A549 (cell line): Measurements from ENCODE around the gene PDGFD. TPM values are rescaled to one million over a fixed set of nuclear protein-coding genes. Genes with fewer than 3 reads are reported as not detected.
A peak's percentile ranks its signal among the peaks of the same experiment; 100 is the strongest.

ENCODE experiments used
- ATAC-seq, 2 experiments: fragments of 200-7000 bp in 1 of 2; fragments of >200 bp in 1 of 2; cut with Nextera tagmentation in 1 of 2; cut with Tn5 transposase in 1 of 2; 3 replicates each; pipeline versions ENCODE4 v1.8.0 to v1.9.1; 2018 to 2020; ENCODE audit warnings: mild to moderate bottlenecking in 1 of 2, moderate library complexity in 1 of 2
- CTCF ChIA-PET: fragments of 300-600 bp; sonication (Branson Sonifier 250); formaldehyde crosslinking; extraction: SDS; loops from one replicate; lab custom pipeline; 2021; ENCODE audit warnings: antibody characterized with exemption, inconsistent platforms; lab: Yijun Ruan, JAX
- POLR2A ChIA-PET: fragments of 350-600 bp; formaldehyde crosslinking; extraction: SDS; loops from one replicate; lab custom pipeline; 2021; ENCODE audit warnings: antibody characterized with exemption, inconsistent platforms; lab: Yijun Ruan, JAX
- DNase-seq, 2 experiments: peaks; one replicate each; pipeline versions ENCODE4 v3.0.0 to v3.0.0-alpha.2; 2011 to 2016; ENCODE audit warnings: low read depth in 1 of 2, low spot score in 1 of 2
- FAIRE-seq: peaks from 2 replicates; lab custom pipeline; 2011; peaks lifted over from hg19 to GRCh38; lab: Jason Lieb, UNC
- H3K27ac ChIP-seq, 2 experiments: fragments of >200 bp; sonication (Bioruptor Twin); formaldehyde crosslinking; 3 replicates each; pipeline ENCODE4 v1.5.1; 2016 to 2017
- H3K4me1 ChIP-seq: fragments of >200 bp; sonication (Bioruptor Twin); formaldehyde crosslinking; 3 replicates; pipeline ENCODE4 v1.6.1; 2016
- H3K4me2 ChIP-seq: fragments of >200 bp; sonication (Bioruptor Twin); formaldehyde crosslinking; 3 replicates; pipeline ENCODE4 v1.6.1; 2016
- H3K4me3 ChIP-seq: fragments of >200 bp; sonication (Bioruptor Twin); formaldehyde crosslinking; 3 replicates; pipeline ENCODE4 v1.5.1; 2016
- H3K9me3 ChIP-seq: fragments of >200 bp; sonication (Bioruptor Twin); formaldehyde crosslinking; 3 replicates; pipeline ENCODE4 v1.6.1; 2016
- BHLHE40 ChIP-seq: IDR thresholded peaks from 2 replicates; pipeline ENCODE4 v1.6.1; 2012; ENCODE audit warnings: low read depth, low read length, inconsistent platforms
- CBX2 ChIP-seq: fragments of 200-600 bp; sonication (generic); IDR thresholded peaks from 2 replicates; pipeline ENCODE4 v1.6.1; 2016; ENCODE audit warnings: low read depth, mild to moderate bottlenecking, borderline replicate concordance
- EHF ChIP-seq: fragments of 250-450 bp; sonication (Bioruptor Pico); IDR thresholded peaks from 2 replicates; pipeline ENCODE4 v1.5.0; 2020; ENCODE audit warnings: mild to moderate bottlenecking
- EP300 ChIP-seq, 2 experiments: fragments of >200 bp; sonication (Bioruptor Twin); formaldehyde crosslinking; IDR thresholded peaks; 2 replicates in 1 of 2; 3 replicates in 1 of 2; pipeline ENCODE4 v1.6.1; 2016 to 2017
- FOXS1 ChIP-seq: fragments of 250-450 bp; sonication (Bioruptor Pico); IDR thresholded peaks from 2 replicates; pipeline ENCODE4 v1.5.0; 2020; ENCODE audit warnings: mild to moderate bottlenecking, moderate library complexity
- HMGXB4 ChIP-seq: fragments of 250-450 bp; sonication (Bioruptor Pico); IDR thresholded peaks from 2 replicates; pipeline ENCODE4 v1.5.0; 2021; ENCODE audit warnings: mild to moderate bottlenecking, moderate library complexity, borderline replicate concordance
- HOXB5 ChIP-seq: fragments of 250-450 bp; sonication (Bioruptor Pico); IDR thresholded peaks from 2 replicates; pipeline ENCODE4 v1.5.0; 2020; ENCODE audit warnings: mild to moderate bottlenecking, moderate library complexity
- JUNB ChIP-seq: fragments of >200 bp; sonication (Bioruptor Twin); formaldehyde crosslinking; IDR thresholded peaks from 2 replicates; pipeline ENCODE4 v1.6.1; 2016
- MYC ChIP-seq: IDR thresholded peaks from 2 replicates; pipeline ENCODE4 v1.6.1; 2012; ENCODE audit warnings: mild to moderate bottlenecking, inconsistent platforms, low read length, improper control_type of control experiment, borderline replicate concordance
- NFE2L2 ChIP-seq: fragments of 150-350 bp; conservative IDR thresholded peaks from 2 replicates; pipeline ENCODE4 v1.6.1; 2014; ENCODE audit warnings: low read length
- NPAS2 ChIP-seq: fragments of 250-450 bp; sonication (Bioruptor Pico); IDR thresholded peaks from 2 replicates; pipeline ENCODE4 v1.8.0; 2022; ENCODE audit warnings: mild to moderate bottlenecking, moderate library complexity, borderline replicate concordance
- PBX3 ChIP-seq: IDR thresholded peaks from 2 replicates; pipeline ENCODE4 v1.6.1; 2012
- POLR2AphosphoS2 ChIP-seq: conservative IDR thresholded peaks from 2 replicates; pipeline ENCODE4 v1.6.1; 2012; ENCODE audit warnings: low read length, improper control_type of control experiment, inconsistent platforms
- RAD21 ChIP-seq, 2 experiments: fragments of >200 bp in 1 of 2; sonication (Bioruptor Twin) in 1 of 2; formaldehyde crosslinking in 1 of 2; IDR thresholded peaks in 1 of 2; conservative IDR thresholded peaks in 1 of 2; 2 replicates in 1 of 2; 3 replicates in 1 of 2; pipeline ENCODE4 v1.6.1; 2012 to 2018; ENCODE audit warnings: inconsistent platforms in 1 of 2
- REST ChIP-seq: fragments of 200-600 bp; sonication (generic); IDR thresholded peaks from 2 replicates; pipeline ENCODE4 v1.6.1; 2016; ENCODE audit warnings: antibody characterized with exemption, mild to moderate bottlenecking, moderate library complexity
- RFX5 ChIP-seq: fragments of 450-650 bp; IDR thresholded peaks from 2 replicates; pipeline ENCODE4 v1.7.1; 2014; ENCODE audit warnings: antibody characterized with exemption, mild to moderate bottlenecking, moderate library complexity
- SREBF2 ChIP-seq: fragments of 450-650 bp; IDR thresholded peaks from 2 replicates; pipeline ENCODE4 v1.6.1; 2014; ENCODE audit warnings: mild to moderate bottlenecking, moderate library complexity
- ZFP36 ChIP-seq: fragments of 450-650 bp; IDR thresholded peaks from 2 replicates; pipeline ENCODE4 v1.6.1; 2014; ENCODE audit warnings: borderline replicate concordance; ENCODE audit not compliant: partially characterized antibody
- ZNF302 ChIP-seq: fragments of 250-450 bp; sonication (Bioruptor Pico); IDR thresholded peaks from 2 replicates; pipeline ENCODE4 v1.9.0; 2021; ENCODE audit warnings: inconsistent platforms, mild to moderate bottlenecking, moderate library complexity
- ZSCAN20 ChIP-seq: fragments of 250-450 bp; sonication (Bioruptor Pico); IDR thresholded peaks from 2 replicates; pipeline ENCODE4 v1.8.0; 2022; ENCODE audit warnings: mild to moderate bottlenecking, moderate library complexity
- WGBS: methylation state at CpG from one replicate; pipeline ENCODE4 v1.1.6; 2017; ENCODE audit errors: missing lambda C conversion rate; 5-methylcytosine and 5-hydroxymethylcytosine counted together
- polyA plus RNA-seq, 4 experiments: library from polyadenylated mRNA; depleted of rRNA in 3 of 4; stranded (reverse); fragments of >200 nt; fragmentation: RNase III in 1 of 4; extraction: RNeasy Plus Mini Kit Qiagen cat#74134 plus additional on column Dnase treatment in 1 of 4; gene quantifications; 2 replicates in 3 of 4; 3 replicates in 1 of 4; pipeline ENCODE4 v1.2.3, GENCODE V29; 2011 to 2017

Gene PDGFD
- polyA plus RNA-seq, 2 of the 4 experiments (the other 2 are of a cell fraction), result 11.1 to 29.7 TPM

DNA sequence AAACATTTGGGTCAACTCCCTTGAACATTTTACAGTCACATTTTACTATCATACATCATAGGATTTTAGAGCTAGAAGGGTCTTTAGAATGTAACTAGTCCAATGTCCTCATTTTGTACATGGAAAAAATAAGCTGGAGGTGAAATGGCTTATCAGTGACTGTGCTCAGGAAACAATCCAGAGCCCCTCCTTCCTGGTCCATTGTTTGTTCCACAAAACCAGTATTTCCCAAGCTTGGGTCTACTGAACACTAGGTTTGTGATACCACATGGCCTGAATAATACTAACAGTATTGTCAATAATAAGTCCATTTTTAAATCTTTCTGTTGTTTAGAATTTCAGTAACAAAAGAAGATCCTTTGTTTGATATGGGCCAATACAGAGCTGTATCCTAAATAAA lies 27.1 kb downstream of the PDGFD start:
- DNase-seq (no peak), ATAC-seq (no peak), FAIRE-seq (no peak)
- Histone ChIP-seq H3K4me2 (no peak overlapping the region), H3K4me3 (no peak overlapping the region), H3K4me1 (peaks cover 12% of the 10 kb centered on the region; the same call in 1 of the 3 replicates), H3K9me3 (no peaks in the 10 kb centered on the region), H3K27ac (no peak overlapping the region)
- CTCF ChIA-PET, result interaction anchor here (2.0 kb wide), 1 partner anchor 27 kb away, joined by 6 read pairs; the partner anchor contains the start of gene PDGFD
- TF ChIP-seq ZNF302 (CRISPR knock-in tag) (no peak), EP300 (IDR thresholded peaks at IDR 0.05) (no peak), ZFP36 (no peak)
- POLR2A ChIA-PET, result no interaction called here

GRCh38 chr11:104134745-104135144 lies 29.2 kb downstream of the PDGFD start:
- H3K27ac ChIP-seq, result peak overlapping the region in 1 of 2 experiments; percentile 68; a peak in 3 of 6 replicates
- no peak for FAIRE-seq
- no peak for TF ChIP-seq HOXB5 (CRISPR knock-in tag)
- no peak for TF ChIP-seq EP300 (IDR thresholded peaks at IDR 0.05)
- TF ChIP-seq RFX5, result no peak
- TF ChIP-seq EHF (CRISPR knock-in tag), result no peak
- TF ChIP-seq NFE2L2, result no peak
- no peak for TF ChIP-seq NPAS2 (CRISPR knock-in tag)
- no peak for TF ChIP-seq PBX3
- TF ChIP-seq SREBF2, result no peak
- TF ChIP-seq CBX2, result no peak
- TF ChIP-seq ZSCAN20 (CRISPR knock-in tag), result no peak
- no peak for TF ChIP-seq POLR2AphosphoS2
- no peak for TF ChIP-seq FOXS1 (CRISPR knock-in tag)
- no peak for TF ChIP-seq JUNB
- no peak for TF ChIP-seq MYC
- H3K4me2 ChIP-seq, result peak overlapping the region; percentile 36
- ATAC-seq, result peak; percentile 68 to 82; a peak in 4 of 6 replicates
- WGBS, result 0% methylated on average over 1 of the region's 1 CpG
- no peaks in the 10 kb centered on the region for H3K9me3 ChIP-seq
- POLR2A ChIA-PET, result no interaction called here
- no peak overlapping the region for H3K4me3 ChIP-seq
- CTCF ChIA-PET, result no interaction called here
- peak; percentile 3 to 37 for DNase-seq
- peaks cover 12% of the 10 kb centered on the region; the same call in 1 of the 3 replicates for H3K4me1 ChIP-seq

DNA sequence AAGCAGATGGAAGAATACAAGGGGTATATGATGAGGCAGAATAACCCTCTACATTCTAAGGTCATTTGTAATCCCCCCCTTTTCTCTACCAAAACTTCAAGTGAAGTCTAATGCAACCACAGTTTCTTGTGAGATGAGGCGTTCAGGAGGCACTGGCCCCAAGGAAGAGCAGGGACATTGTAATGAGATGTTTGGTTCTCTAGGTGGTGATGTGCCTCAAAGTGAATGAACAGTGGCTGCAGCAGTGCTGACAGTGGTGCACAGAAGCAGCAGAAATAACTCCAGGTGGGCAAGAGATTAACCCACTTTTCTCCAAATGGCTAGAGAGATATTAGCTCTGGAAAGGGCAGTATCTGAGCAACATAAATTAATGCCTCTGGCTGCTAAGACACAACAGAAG lies 33.8 kb downstream of the PDGFD start:
- no peak overlapping the region for H3K4me3 ChIP-seq
- POLR2A ChIA-PET, result no interaction called here
- FAIRE-seq (no peak), DNase-seq (no peak), ATAC-seq (no peak)
- WGBS, result 89% methylated on average over 1 of the region's 1 CpG
- peaks cover 18% of the 10 kb centered on the region; the same call in 2 of the 3 replicates for H3K4me1 ChIP-seq
- no peak overlapping the region for H3K4me2 ChIP-seq
- TF ChIP-seq BHLHE40 (no peak), RFX5 (no peak), JUNB (no peak), REST (no peak), RAD21 (conservative IDR thresholded peaks at IDR 0.05 in 1 of 2, IDR thresholded peaks at IDR 0.05 in 1 of 2) (no peak), HMGXB4 (CRISPR knock-in tag) (no peak), EHF (CRISPR knock-in tag) (no peak)
- H3K27ac ChIP-seq, result no peak overlapping the region
- CTCF ChIA-PET, result interaction anchor here (0.5 to 1.0 kb wide), 2 partner anchors 27 to 224 kb away, joined by 3 to 4 read pairs; no protein-coding TSS in a partner anchor
- no peaks in the 10 kb centered on the region for H3K9me3 ChIP-seq
